ENCODE data around the gene KRT4. TPM values are rescaled to one million over a fixed set of nuclear protein-coding genes. Genes with fewer than 3 reads are reported as not detected.

Gene KRT4
- total RNA-seq, 3 donors from 2014 or later (not counting 1 experiment from before 2014, with no cell fraction given) = not detected

GRCh38 chr12:52806169-52806811 is 7.6 kb downstream of the KRT4 start:
- no peaks in the 10 kb centered on the region for H3K36me3 ChIP-seq (ENCODE audit: control insufficient read depth, insufficient read depth, low read length)
- intact Hi-C loops (cut with micrococcal nuclease) = no loop called here
- no peak for TF ChIP-seq CTCF (IDR thresholded peaks at IDR 0.05)
- Mint-ChIP-seq H3K27me3 (ENCODE audit: low read depth in 2 of 2) (peaks cover 0 to 5% of the 10 kb centered on the region in 2 donors), H3K4me1 (no peaks in the 10 kb centered on the region), H3K36me3 (no peaks in the 10 kb centered on the region), H3K27ac (no peak overlapping the region), H3K9me3 (no peaks in the 10 kb centered on the region), H3K4me3 (no peak overlapping the region)
- ATAC-seq = no peak
- H3K9me3 ChIP-seq (ENCODE audit: control insufficient read depth, insufficient read depth, low read length) = no peaks in the 10 kb centered on the region
- no peaks in the 10 kb centered on the region for H3K4me1 ChIP-seq (ENCODE audit: control insufficient read depth, insufficient read depth, low read length)
- no peak overlapping the region for H3K27ac ChIP-seq (ENCODE audit: low read length)
- 96% methylated on average over 3 of the region's 3 CpGs for WGBS (ENCODE audit: insufficient coverage)
- no peak for DNase-seq
- H3K4me3 ChIP-seq (ENCODE audit: low read length) = no peak overlapping the region
- no peaks in the 10 kb centered on the region for H3K27me3 ChIP-seq (ENCODE audit: control insufficient read depth, insufficient read depth, low read length)

- WGBS (ENCODE audit: insufficient coverage) = 95% methylated on average over 3 of the region's 3 CpGs
- H3K4me3 Mint-ChIP-seq = no peak overlapping the region
- H3K9me3 Mint-ChIP-seq = no peaks in the 10 kb centered on the region
- Histone ChIP-seq H3K9me3 (ENCODE audit: control insufficient read depth, insufficient read depth, low read length) (no peaks in the 10 kb centered on the region), H3K27ac (ENCODE audit: low read length) (no peak overlapping the region), H3K4me1 (ENCODE audit: control insufficient read depth, insufficient read depth, low read length) (no peaks in the 10 kb centered on the region), H3K27me3 (ENCODE audit: control insufficient read depth, insufficient read depth, low read length) (no peaks in the 10 kb centered on the region), H3K36me3 (ENCODE audit: control insufficient read depth, insufficient read depth, low read length) (no peaks in the 10 kb centered on the region), H3K4me3 (ENCODE audit: low read length) (no peak overlapping the region)
- no peaks in the 10 kb centered on the region for H3K36me3 Mint-ChIP-seq
- H3K4me1 Mint-ChIP-seq = no peaks in the 10 kb centered on the region
- no peak for TF ChIP-seq CTCF (IDR thresholded peaks at IDR 0.05)
- ATAC-seq (no peak), DNase-seq (no peak)
- H3K27ac Mint-ChIP-seq = no peak overlapping the region
- peaks cover 0 to 5% of the 10 kb centered on the region in 2 donors for H3K27me3 Mint-ChIP-seq (ENCODE audit: low read depth in 2 of 2)
- intact Hi-C loops (cut with micrococcal nuclease) = no loop called here
Measured at GRCh38 chr12:52805739-52806138, 8.2 kb downstream of the KRT4 start.

- no peaks in the 10 kb centered on the region for H3K9me3 ChIP-seq (ENCODE audit: control insufficient read depth, insufficient read depth, low read length)
- Mint-ChIP-seq H3K36me3 (no peaks in the 10 kb centered on the region), H3K9me3 (no peaks in the 10 kb centered on the region), H3K4me3 (no peak overlapping the region), H3K27ac (no peak overlapping the region), H3K27me3 (ENCODE audit: low read depth in 2 of 2) (peaks cover 0 to 3% of the 10 kb centered on the region in 2 donors), H3K4me1 (no peaks in the 10 kb centered on the region)
- WGBS (ENCODE audit: insufficient coverage) = 66% methylated on average over 1 of the region's 1 CpG
- TF ChIP-seq CTCF (IDR thresholded peaks at IDR 0.05) = no peak
- H3K27ac ChIP-seq (ENCODE audit: low read length) = no peak overlapping the region
- H3K4me1 ChIP-seq (ENCODE audit: control insufficient read depth, insufficient read depth, low read length) = no peaks in the 10 kb centered on the region
- DNase-seq (no peak), ATAC-seq (no peak)
- no peaks in the 10 kb centered on the region for H3K36me3 ChIP-seq (ENCODE audit: control insufficient read depth, insufficient read depth, low read length)
- no peaks in the 10 kb centered on the region for H3K27me3 ChIP-seq (ENCODE audit: control insufficient read depth, insufficient read depth, low read length)
- intact Hi-C loops (cut with micrococcal nuclease) = no loop called here
- no peak overlapping the region for H3K4me3 ChIP-seq (ENCODE audit: low read length)
Measured at GRCh38 chr12:52805000-52805399, 8.9 kb downstream of the KRT4 start.

GRCh38 chr12:52802442-52802841 is 11.5 kb downstream of the KRT4 start:
- Histone ChIP-seq H3K4me1 (ENCODE audit: control insufficient read depth, insufficient read depth, low read length) (no peaks in the 10 kb centered on the region), H3K27ac (ENCODE audit: low read length) (no peak overlapping the region), H3K36me3 (ENCODE audit: control insufficient read depth, insufficient read depth, low read length) (no peaks in the 10 kb centered on the region), H3K27me3 (ENCODE audit: control insufficient read depth, insufficient read depth, low read length) (no peaks in the 10 kb centered on the region), H3K4me3 (ENCODE audit: low read length) (no peak overlapping the region), H3K9me3 (ENCODE audit: control insufficient read depth, insufficient read depth, low read length) (no peaks in the 10 kb centered on the region)
- Mint-ChIP-seq H3K9me3 (no peaks in the 10 kb centered on the region), H3K4me3 (no peak overlapping the region), H3K4me1 (no peaks in the 10 kb centered on the region), H3K27me3 (ENCODE audit: low read depth in 2 of 2) (peaks cover 0 to 6% of the 10 kb centered on the region in 2 donors), H3K36me3 (no peaks in the 10 kb centered on the region), H3K27ac (no peak overlapping the region)
- intact Hi-C loops (cut with micrococcal nuclease) = no loop called here
- 69% methylated on average over 6 of the region's 6 CpGs for WGBS (ENCODE audit: insufficient coverage)
- TF ChIP-seq CTCF (IDR thresholded peaks at IDR 0.05) = no peak
- ATAC-seq = no peak
- no peak for DNase-seq

All from natural killer cell (primary cell).